GM12878 (cell line): Measurements from ENCODE around the gene KRTAP10-2. TPM values are rescaled to one million over a fixed set of nuclear protein-coding genes. Genes with fewer than 3 reads are reported as not detected.

Source experiments
- ATAC-seq: fragments of 200-7000 bp; cut with Tn5 transposase; 3 replicates; pipeline ENCODE4 v1.9.1; 2020; ENCODE audit warnings: mild to moderate bottlenecking, moderate library complexity
- BruUV-seq: library from RNA; stranded (reverse); fragments of 400-500 nt; replicated peaks from 2 replicates; lab custom pipeline; 2021; lab: Mats Ljungman, UMichigan
- CTCF ChIA-PET: fragments of 300-600 bp; sonication (Branson Sonifier 250); formaldehyde crosslinking; extraction: SDS; loops from one replicate; lab custom pipeline; 2021; ENCODE audit warnings: inconsistent platforms; lab: Yijun Ruan, JAX
- POLR2A ChIA-PET: fragments of 350-600 bp; formaldehyde crosslinking; extraction: SDS; loops from one replicate; lab custom pipeline; 2021; ENCODE audit warnings: inconsistent platforms; lab: Charles Lee
- RAD21 ChIA-PET: fragments of 300-600 bp; sonication (Branson Sonifier 250); formaldehyde crosslinking; loops from one replicate; lab custom pipeline; 2023; ENCODE audit warnings: antibody characterized with exemption; ENCODE audit not compliant: unreplicated experiment; lab: Charles Lee
- SMC1A ChIA-PET: fragments of 300-600 bp; sonication (Branson Sonifier 250); formaldehyde crosslinking; loops from one replicate; lab custom pipeline; 2023; ENCODE audit not compliant: unreplicated experiment, uncharacterized antibody; lab: Charles Lee
- DNase-seq: peaks from one replicate; pipeline ENCODE4 v3.0.0-alpha.2; 2011; ENCODE audit warnings: low read depth, low spot score
- FAIRE-seq: peaks from 3 replicates; lab custom pipeline; 2011; peaks lifted over from hg19 to GRCh38; lab: Jason Lieb, UNC
- H2AFZ ChIP-seq: 2 replicates; pipeline ENCODE4 v1.6.0; 2011; ENCODE audit warnings: low read depth, low read length, control low read depth; ENCODE audit not compliant: control insufficient read depth
- H3K27ac ChIP-seq: 2 replicates; pipeline ENCODE4 v1.5.1; 2011; ENCODE audit warnings: control low read depth; ENCODE audit not compliant: control insufficient read depth, insufficient read depth
- H3K27me3 ChIP-seq, 2 experiments: replicated peaks in 1 of 2; 2 replicates each; pipeline versions ENCODE4 v1.6.0 to v1.6.1; 2011; ENCODE audit warnings: low read length in 1 of 2; ENCODE audit not compliant: control insufficient read depth in 2 of 2, insufficient read depth in 2 of 2
- H3K36me3 ChIP-seq, 2 experiments: 2 replicates each; pipeline ENCODE4 v1.5.1; 2011; ENCODE audit warnings: low read length in 1 of 2; ENCODE audit not compliant: control insufficient read depth in 2 of 2, insufficient read depth in 2 of 2
- H3K4me1 ChIP-seq: 2 replicates; pipeline ENCODE4 v1.6.1; 2011; ENCODE audit warnings: mild to moderate bottlenecking, low read length, moderate library complexity, mixed read lengths; ENCODE audit not compliant: control insufficient read depth, insufficient read depth
- H3K4me2 ChIP-seq: 2 replicates; pipeline ENCODE4 v1.6.0; 2011; ENCODE audit warnings: control low read depth; ENCODE audit not compliant: control insufficient read depth, insufficient read depth
- H3K4me3 ChIP-seq: fragments of 200-600 bp; sonication (generic); 2 replicates; pipeline ENCODE4 v1.5.1; 2016
- H3K79me2 ChIP-seq: 2 replicates; pipeline ENCODE4 v1.6.0; 2011; ENCODE audit warnings: low read length; ENCODE audit not compliant: control insufficient read depth, insufficient read depth
- H3K9ac ChIP-seq: 2 replicates; pipeline ENCODE4 v1.8.0; 2011; ENCODE audit warnings: low read length, control low read depth, mixed read lengths; ENCODE audit not compliant: control insufficient read depth, insufficient read depth
- H3K9me3 ChIP-seq: replicated peaks from 3 replicates; pipeline ENCODE4 v1.5.1; 2011; ENCODE audit warnings: mild to moderate bottlenecking, low read length; ENCODE audit not compliant: control insufficient read depth, insufficient read depth
- H4K20me1 ChIP-seq: 2 replicates; pipeline ENCODE4 v1.6.0; 2011; ENCODE audit not compliant: control insufficient read depth, insufficient read depth
- BCLAF1 ChIP-seq: fragments of 450-650 bp; IDR thresholded peaks from 2 replicates; pipeline ENCODE4 v1.6.1; 2017; ENCODE audit warnings: antibody characterized with exemption, mild to moderate bottlenecking, moderate library complexity
- BMI1 ChIP-seq: fragments of 450-650 bp; IDR thresholded peaks from 2 replicates; pipeline ENCODE4 v1.6.1; 2016; ENCODE audit warnings: mild to moderate bottlenecking, moderate library complexity, borderline replicate concordance
- CHD1 ChIP-seq: IDR thresholded peaks from 2 replicates; pipeline ENCODE4 v1.6.1; 2012; ENCODE audit warnings: low read depth, low read length, improper control_type of control experiment
- CREB1 ChIP-seq: IDR thresholded peaks from 2 replicates; pipeline ENCODE4 v1.6.1; 2012; ENCODE audit warnings: low read depth, mild to moderate bottlenecking, inconsistent platforms
- MXI1 ChIP-seq: fragments of 150-350 bp; IDR thresholded peaks from 2 replicates; pipeline ENCODE4 v1.6.1; 2011; ENCODE audit warnings: low read depth, mild to moderate bottlenecking, inconsistent platforms, low read length, improper control_type of control experiment
- PBX3 ChIP-seq: IDR thresholded peaks from 2 replicates; pipeline ENCODE4 v1.6.1; 2011; ENCODE audit warnings: mild to moderate bottlenecking, low read depth, low read length, moderate library complexity; ENCODE audit not compliant: insufficient replicate concordance
- PKNOX1 ChIP-seq: fragments of 450-650 bp; IDR thresholded peaks from 2 replicates; pipeline ENCODE4 v1.6.1; 2016; ENCODE audit warnings: mild to moderate bottlenecking
- RFX5 ChIP-seq: IDR thresholded peaks from 2 replicates; pipeline ENCODE4 v1.6.1; 2011; ENCODE audit warnings: low read depth, low read length, improper control_type of control experiment
- STAT1 ChIP-seq: fragments of 450-650 bp; conservative IDR thresholded peaks from 2 replicates; pipeline ENCODE4 v1.6.1; 2014; ENCODE audit warnings: antibody characterized with exemption, mild to moderate bottlenecking
- TCF12 ChIP-seq: IDR thresholded peaks from 2 replicates; pipeline ENCODE4 v1.6.1; 2011; ENCODE audit warnings: low read depth, mild to moderate bottlenecking, low read length
- ZBED1 ChIP-seq: IDR thresholded peaks from 2 replicates; pipeline ENCODE4 v1.6.1; 2016; ENCODE audit warnings: borderline replicate concordance
- WGBS: methylation state at CpG from one replicate; pipeline ENCODE4 v1.1.6; 2016; ENCODE audit warnings: low lambda C conversion rate; ENCODE audit not compliant: insufficient replicate concordance, insufficient coverage; ENCODE audit errors: missing lambda C conversion rate; 5-methylcytosine and 5-hydroxymethylcytosine counted together
- in situ Hi-C: fragments of 300-500 bp; cut with MboI; formaldehyde crosslinking; loops from 9 replicates; pipeline ENCODE4 v1.14.3; 2018; ENCODE audit warnings: mixed read lengths
- intact Hi-C: fragments of 100-400 bp; cut with micrococcal nuclease; formaldehyde crosslinking; loops from one replicate; pipeline ENCODE4 v1.14.2; 2022; ENCODE audit not compliant: unreplicated experiment
- polyA plus RNA-seq, 11 experiments: library from polyadenylated mRNA; depleted of rRNA in 4 of 11; unstranded in 6 of 11; stranded (reverse) in 5 of 11; fragments of >200 nt; fragmentation: Nextera tagmentation in 4 of 11; fragmentation: Illumina TruSeq in 1 of 11; extraction: Ambion mirVana in 4 of 11; extraction: Trizol in 1 of 11; gene quantifications; 1 replicate in 1 of 11; 2 replicates in 10 of 11; pipeline versions ENCODE4 v1.2.1 to v1.2.3, GENCODE V29; 2011 to 2016; ENCODE audit warnings: inconsistent platforms in 2 of 11, missing spikeins in 2 of 11, low read depth in 1 of 11
- total RNA-seq, 4 experiments: library from RNA; depleted of rRNA in 3 of 4; stranded (reverse); fragments of >200 nt in 3 of 4; fragmentation: Illumina TruSeq in 1 of 4; extraction: Trizol in 1 of 4; gene quantifications; 2 replicates each; pipeline versions ENCODE4 v1.2.1 to v1.2.3, GENCODE V29; 2013 to 2021

The KRTAP10-2 gene
- total and polyA plus RNA-seq, 10 of the 15 experiments (the other 5 are each of a cell fraction or from before 2014, with no cell fraction given) = not detected

- no peak overlapping the region for H3K4me3 ChIP-seq
- ChIA-PET POLR2A (no interaction called here), RAD21 (no interaction called here), SMC1A (interaction anchor here (1.0 kb wide), 1 partner anchor 228 kb away, joined by 3 read pairs; no protein-coding TSS in a partner anchor), CTCF (no interaction called here)
- H3K27me3 ChIP-seq = no peaks in the 10 kb centered on the region
- no TSS peak for BruUV-seq
- no peak overlapping the region for H3K4me2 ChIP-seq
- in situ Hi-C loops = no loop called here
- H4K20me1 ChIP-seq = no peaks in the 10 kb centered on the region
- no peak for ATAC-seq
- FAIRE-seq = no peak
- WGBS = 45% methylated on average over 13 of the region's 13 CpGs
- H3K36me3 ChIP-seq = no peaks in the 10 kb centered on the region
- no peaks in the 10 kb centered on the region for H3K79me2 ChIP-seq
- intact Hi-C loops = no loop called here
- no peak overlapping the region for H2AFZ ChIP-seq
- DNase-seq = no peak
- H3K9ac ChIP-seq = no peak overlapping the region
- no peaks in the 10 kb centered on the region for H3K4me1 ChIP-seq
- no peaks in the 10 kb centered on the region; the same call in 2 of the 3 replicates for H3K9me3 ChIP-seq
- TF ChIP-seq PKNOX1 = no peak
- TF ChIP-seq, all 136 proteins: peak for 0
- H3K27ac ChIP-seq = no peak overlapping the region
These were observed 2.9 kb downstream of the KRTAP10-2 start for GRCh38 chr21:44548381-44548780.

GRCh38 chr21:44547656-44548331 lies 3.5 kb downstream of the KRTAP10-2 start:
- no peaks in the 10 kb centered on the region for H3K79me2 ChIP-seq
- H3K27ac ChIP-seq = no peak overlapping the region
- no peaks in the 10 kb centered on the region for H3K27me3 ChIP-seq
- ChIA-PET POLR2A (no interaction called here), RAD21 (no interaction called here), CTCF (interaction anchor here (1.0 kb wide), 1 partner anchor 245 kb away, joined by 3 read pairs; no protein-coding TSS in a partner anchor), SMC1A (interaction anchor here (1.0 to 1.1 kb wide), 2 partner anchors 11 to 228 kb away, joined by 3 read pairs; no protein-coding TSS in a partner anchor)
- in situ Hi-C loops = no loop called here
- no peak overlapping the region for H3K4me2 ChIP-seq
- DNase-seq = no peak
- no peaks in the 10 kb centered on the region for H3K36me3 ChIP-seq
- intact Hi-C loops = no loop called here
- H2AFZ ChIP-seq = no peak overlapping the region
- H3K4me3 ChIP-seq = no peak overlapping the region
- no peaks in the 10 kb centered on the region for H4K20me1 ChIP-seq
- no peaks in the 10 kb centered on the region for H3K4me1 ChIP-seq
- no peaks in the 10 kb centered on the region; the same call in 2 of the 3 replicates for H3K9me3 ChIP-seq
- no peak overlapping the region for H3K9ac ChIP-seq
- TF ChIP-seq TCF12 = no peak
- TF ChIP-seq CHD1 = no peak
- TF ChIP-seq BMI1 = no peak
- no peak for TF ChIP-seq STAT1
- TF ChIP-seq ZBED1 = no peak
- TF ChIP-seq BCLAF1 = no peak
- TF ChIP-seq MXI1 = no peak
- no peak for TF ChIP-seq RFX5
- TF ChIP-seq CREB1 = no peak
- TF ChIP-seq PBX3 = no peak
- BruUV-seq = no TSS peak
- no peak for FAIRE-seq
- 7% methylated on average over 5 of the region's 5 CpGs for WGBS
- ATAC-seq = no peak
